ENCODE results near the gene GPANK1. TPM values are rescaled to one million over a fixed set of nuclear protein-coding genes. Genes with fewer than 3 reads are reported as not detected.

Gene GPANK1
- polyA plus RNA-seq, 2 donors = 10.2 to 10.4 TPM

DNA sequence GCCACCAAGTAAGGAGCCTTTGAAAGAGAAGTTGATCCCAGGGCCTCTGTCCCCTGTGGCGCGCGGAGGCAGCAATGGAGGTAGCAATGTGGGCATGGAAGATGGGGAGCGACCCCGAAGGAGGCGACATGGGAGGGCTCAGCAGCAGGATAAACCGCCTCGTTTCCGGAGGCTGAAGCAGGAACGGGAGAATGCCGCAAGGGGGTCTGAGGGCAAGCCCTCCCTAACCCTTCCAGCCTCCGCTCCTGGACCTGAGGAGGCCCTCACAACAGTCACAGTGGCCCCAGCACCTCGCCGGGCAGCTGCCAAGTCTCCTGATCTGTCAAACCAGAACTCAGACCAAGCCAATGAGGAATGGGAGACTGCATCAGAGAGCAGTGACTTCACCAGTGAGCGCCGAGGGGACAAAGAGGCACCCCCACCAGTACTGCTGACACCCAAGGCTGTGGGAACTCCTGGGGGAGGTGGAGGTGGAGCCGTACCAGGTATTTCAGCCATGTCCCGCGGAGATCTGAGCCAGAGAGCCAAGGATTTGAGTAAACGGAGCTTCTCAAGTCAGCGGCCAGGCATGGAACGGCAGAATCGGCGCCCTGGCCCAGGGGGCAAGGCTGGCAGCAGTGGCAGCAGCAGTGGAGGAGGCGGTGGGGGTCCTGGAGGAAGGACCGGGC is 32.4 kb downstream of the GPANK1 start:
- no peaks in the 10 kb centered on the region for H3K27me3 ChIP-seq (ENCODE audit: control insufficient read depth in 1 of 2, insufficient read depth in 2 of 2, low read length in 2 of 2)
- H3K4me1 ChIP-seq (ENCODE audit: control insufficient read depth in 2 of 2, insufficient read depth in 2 of 2, low read length in 1 of 2) = no peaks in the 10 kb centered on the region
- H3K9me3 ChIP-seq (ENCODE audit: control insufficient read depth in 2 of 2, insufficient read depth in 1 of 2, low read depth in 1 of 2, low read length in 1 of 2) = no peaks in the 10 kb centered on the region
- H3K27ac ChIP-seq (ENCODE audit: low read depth in 2 of 2, low read length in 1 of 2) = no peak overlapping the region
- H3K36me3 ChIP-seq (ENCODE audit: control insufficient read depth in 2 of 2, insufficient read depth in 2 of 2, low read length in 1 of 2) = peaks cover 43 to 67% of the 10 kb centered on the region in 2 donors
- H3K4me3 ChIP-seq (ENCODE audit: low read depth in 1 of 2, low read length in 2 of 2) = no peak overlapping the region
- WGBS, 2 donors = 89 to 91% methylated on average over 26 of the region's 26 CpGs

DNA sequence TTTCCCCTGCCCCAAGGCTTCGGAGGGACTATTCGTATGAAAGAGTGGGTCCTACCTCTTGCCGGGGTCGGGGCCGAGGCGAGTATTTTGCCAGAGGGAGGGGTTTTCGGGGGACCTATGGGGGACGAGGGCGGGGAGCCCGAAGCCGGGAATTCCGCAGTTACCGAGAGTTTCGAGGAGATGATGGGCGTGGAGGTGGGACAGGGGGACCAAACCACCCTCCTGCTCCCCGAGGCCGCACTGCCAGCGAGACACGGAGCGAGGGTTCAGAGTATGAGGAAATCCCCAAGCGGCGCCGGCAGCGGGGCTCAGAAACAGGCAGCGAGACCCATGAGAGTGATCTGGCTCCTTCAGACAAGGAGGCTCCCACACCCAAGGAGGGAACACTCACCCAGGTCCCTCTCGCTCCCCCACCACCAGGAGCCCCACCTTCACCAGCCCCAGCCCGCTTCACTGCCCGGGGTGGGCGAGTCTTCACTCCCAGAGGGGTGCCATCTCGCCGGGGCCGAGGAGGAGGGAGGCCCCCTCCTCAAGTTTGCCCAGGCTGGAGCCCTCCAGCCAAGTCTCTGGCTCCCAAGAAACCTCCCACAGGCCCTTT is 33.0 kb downstream of the GPANK1 start:
- Histone ChIP-seq H3K27ac (ENCODE audit: low read depth in 2 of 2, low read length in 1 of 2) (no peak overlapping the region), H3K4me3 (ENCODE audit: low read depth in 1 of 2, low read length in 2 of 2) (no peak overlapping the region), H3K27me3 (ENCODE audit: control insufficient read depth in 1 of 2, insufficient read depth in 2 of 2, low read length in 2 of 2) (no peaks in the 10 kb centered on the region), H3K36me3 (ENCODE audit: control insufficient read depth in 2 of 2, insufficient read depth in 2 of 2, low read length in 1 of 2) (peaks cover 42 to 67% of the 10 kb centered on the region in 2 donors), H3K9me3 (ENCODE audit: control insufficient read depth in 2 of 2, insufficient read depth in 1 of 2, low read depth in 1 of 2, low read length in 1 of 2) (no peaks in the 10 kb centered on the region), H3K4me1 (ENCODE audit: control insufficient read depth in 2 of 2, insufficient read depth in 2 of 2, low read length in 1 of 2) (no peaks in the 10 kb centered on the region)
- WGBS, 2 donors = 85 to 86% methylated on average over 32 of the region's 32 CpGs

DNA sequence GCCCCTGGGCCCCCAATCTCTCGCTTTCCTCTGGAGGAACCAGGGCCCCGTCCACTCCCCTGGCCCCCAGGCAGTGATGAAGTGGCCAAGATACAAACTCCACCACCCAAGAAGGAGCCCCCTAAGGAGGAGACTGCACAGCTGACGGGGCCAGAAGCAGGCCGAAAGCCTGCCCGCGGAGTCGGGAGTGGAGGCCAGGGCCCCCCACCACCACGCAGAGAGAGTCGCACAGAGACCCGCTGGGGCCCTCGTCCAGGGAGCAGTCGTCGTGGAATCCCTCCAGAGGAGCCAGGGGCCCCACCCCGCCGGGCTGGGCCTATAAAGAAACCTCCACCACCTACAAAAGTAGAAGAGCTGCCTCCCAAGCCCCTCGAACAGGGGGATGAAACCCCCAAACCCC is 33.6 kb downstream of the GPANK1 start:
- H3K4me3 ChIP-seq (ENCODE audit: low read depth in 1 of 2, low read length in 2 of 2) = no peak overlapping the region
- H3K4me1 ChIP-seq (ENCODE audit: control insufficient read depth in 2 of 2, insufficient read depth in 2 of 2, low read length in 1 of 2) = no peaks in the 10 kb centered on the region
- peaks cover 37 to 68% of the 10 kb centered on the region in 2 donors for H3K36me3 ChIP-seq (ENCODE audit: control insufficient read depth in 2 of 2, insufficient read depth in 2 of 2, low read length in 1 of 2)
- no peaks in the 10 kb centered on the region for H3K9me3 ChIP-seq (ENCODE audit: control insufficient read depth in 2 of 2, insufficient read depth in 1 of 2, low read depth in 1 of 2, low read length in 1 of 2)
- H3K27ac ChIP-seq (ENCODE audit: low read depth in 2 of 2, low read length in 1 of 2) = no peak overlapping the region
- 86 to 89% methylated on average over 12 to 16 of the region's 16 CpGs for WGBS, 2 donors
- H3K27me3 ChIP-seq (ENCODE audit: control insufficient read depth in 1 of 2, insufficient read depth in 2 of 2, low read length in 2 of 2) = no peaks in the 10 kb centered on the region

DNA sequence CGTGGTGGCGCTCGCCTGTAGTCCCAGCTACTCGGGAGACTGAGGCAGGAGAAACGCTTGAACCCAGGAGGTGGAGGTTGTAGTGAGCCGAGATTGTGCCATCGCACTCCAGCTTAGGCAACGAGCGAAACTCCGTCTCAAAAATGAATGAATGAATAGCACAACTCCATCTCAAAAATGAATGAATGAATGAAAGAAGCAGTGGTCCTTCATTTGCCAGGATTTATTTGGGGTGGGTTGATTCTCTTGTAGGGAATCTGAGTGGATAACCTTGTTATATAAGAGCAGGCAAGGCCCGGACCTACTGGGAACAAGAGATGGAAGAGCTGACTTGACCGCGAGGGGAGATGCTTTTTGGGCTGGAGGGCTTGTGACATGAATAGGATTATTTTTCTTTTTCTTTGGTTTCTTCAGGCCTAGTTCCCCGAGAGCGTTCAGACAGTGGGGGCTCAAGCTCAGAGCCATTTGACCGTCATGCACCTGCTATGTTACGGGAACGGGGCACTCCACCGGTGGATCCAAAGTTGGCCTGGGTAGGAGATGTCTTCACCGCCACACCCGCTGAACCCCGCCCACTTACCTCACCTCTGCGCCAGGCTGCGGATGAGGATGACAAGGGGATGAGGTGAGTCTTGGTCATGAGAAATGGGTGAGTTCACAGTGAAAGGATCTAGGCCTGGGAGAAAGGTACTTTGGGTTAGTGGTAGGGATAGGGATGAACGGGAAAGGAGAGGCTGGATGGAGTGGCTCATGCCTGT is 34.4 kb downstream of the GPANK1 start:
- Histone ChIP-seq H3K36me3 (ENCODE audit: control insufficient read depth in 2 of 2, insufficient read depth in 2 of 2, low read length in 1 of 2) (peaks cover 37 to 69% of the 10 kb centered on the region in 2 donors), H3K27me3 (ENCODE audit: control insufficient read depth in 1 of 2, insufficient read depth in 2 of 2, low read length in 2 of 2) (no peaks in the 10 kb centered on the region), H3K4me1 (ENCODE audit: control insufficient read depth in 2 of 2, insufficient read depth in 2 of 2, low read length in 1 of 2) (no peaks in the 10 kb centered on the region), H3K27ac (ENCODE audit: low read depth in 2 of 2, low read length in 1 of 2) (no peak overlapping the region), H3K4me3 (ENCODE audit: low read depth in 1 of 2, low read length in 2 of 2) (no peak overlapping the region), H3K9me3 (ENCODE audit: control insufficient read depth in 2 of 2, insufficient read depth in 1 of 2, low read depth in 1 of 2, low read length in 1 of 2) (no peaks in the 10 kb centered on the region)
- 89 to 90% methylated on average over 25 of the region's 25 CpGs for WGBS, 2 donors

DNA sequence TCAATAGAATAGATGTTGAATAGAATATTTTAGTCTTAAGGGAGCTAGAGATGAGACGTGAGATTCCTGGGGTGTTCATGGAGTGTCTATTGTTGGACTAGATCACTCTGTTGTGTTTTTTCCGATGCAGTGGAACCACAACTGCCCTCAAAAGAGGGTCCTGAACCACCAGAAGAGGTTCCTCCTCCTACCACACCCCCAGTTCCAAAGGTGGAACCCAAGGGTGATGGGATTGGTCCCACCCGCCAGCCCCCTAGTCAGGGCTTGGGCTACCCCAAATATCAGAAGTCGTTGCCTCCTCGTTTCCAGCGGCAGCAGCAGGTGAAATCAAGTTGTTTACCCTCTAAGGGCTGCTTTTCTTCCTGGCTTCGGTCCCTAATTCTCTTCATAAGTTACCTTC is 35.8 kb downstream of the GPANK1 start:
- Histone ChIP-seq H3K4me1 (ENCODE audit: control insufficient read depth in 2 of 2, insufficient read depth in 2 of 2, low read length in 1 of 2) (no peaks in the 10 kb centered on the region), H3K4me3 (ENCODE audit: low read depth in 1 of 2, low read length in 2 of 2) (no peak overlapping the region), H3K27ac (ENCODE audit: low read depth in 2 of 2, low read length in 1 of 2) (no peak overlapping the region), H3K36me3 (ENCODE audit: control insufficient read depth in 2 of 2, insufficient read depth in 2 of 2, low read length in 1 of 2) (peaks cover 43 to 66% of the 10 kb centered on the region in 2 donors), H3K9me3 (ENCODE audit: control insufficient read depth in 2 of 2, insufficient read depth in 1 of 2, low read depth in 1 of 2, low read length in 1 of 2) (no peaks in the 10 kb centered on the region), H3K27me3 (ENCODE audit: control insufficient read depth in 1 of 2, insufficient read depth in 2 of 2, low read length in 2 of 2) (no peaks in the 10 kb centered on the region)
- 89 to 91% methylated on average over 7 of the region's 7 CpGs for WGBS, 2 donors

- Histone ChIP-seq H3K27ac (ENCODE audit: low read depth in 2 of 2, low read length in 1 of 2) (no peak overlapping the region), H3K4me3 (ENCODE audit: low read depth in 1 of 2, low read length in 2 of 2) (no peak overlapping the region), H3K36me3 (ENCODE audit: control insufficient read depth in 2 of 2, insufficient read depth in 2 of 2, low read length in 1 of 2) (peaks cover 40 to 65% of the 10 kb centered on the region in 2 donors), H3K9me3 (ENCODE audit: control insufficient read depth in 2 of 2, insufficient read depth in 1 of 2, low read depth in 1 of 2, low read length in 1 of 2) (no peaks in the 10 kb centered on the region), H3K27me3 (ENCODE audit: control insufficient read depth in 1 of 2, insufficient read depth in 2 of 2, low read length in 2 of 2) (no peaks in the 10 kb centered on the region), H3K4me1 (ENCODE audit: control insufficient read depth in 2 of 2, insufficient read depth in 2 of 2, low read length in 1 of 2) (no peaks in the 10 kb centered on the region)
- WGBS, 2 donors = 96% methylated on average over 19 of the region's 19 CpGs
Observed at GRCh38 chr6:31627690-31628287, 37.0 kb downstream of the GPANK1 start.

- H3K4me3 ChIP-seq (ENCODE audit: low read depth in 1 of 2, low read length in 2 of 2) = no peak overlapping the region
- no peaks in the 10 kb centered on the region for H3K4me1 ChIP-seq (ENCODE audit: control insufficient read depth in 2 of 2, insufficient read depth in 2 of 2, low read length in 1 of 2)
- no peaks in the 10 kb centered on the region for H3K9me3 ChIP-seq (ENCODE audit: control insufficient read depth in 2 of 2, insufficient read depth in 1 of 2, low read depth in 1 of 2, low read length in 1 of 2)
- WGBS, 2 donors = 88 to 91% methylated on average over 10 of the region's 10 CpGs
- H3K27me3 ChIP-seq (ENCODE audit: control insufficient read depth in 1 of 2, insufficient read depth in 2 of 2, low read length in 2 of 2) = no peaks in the 10 kb centered on the region
- H3K27ac ChIP-seq (ENCODE audit: low read depth in 2 of 2, low read length in 1 of 2) = no peak overlapping the region
- H3K36me3 ChIP-seq (ENCODE audit: control insufficient read depth in 2 of 2, insufficient read depth in 2 of 2, low read length in 1 of 2) = peaks cover 40 to 57% of the 10 kb centered on the region in 2 donors
Observed at GRCh38 chr6:31626952-31627351, 37.8 kb downstream of the GPANK1 start.

DNA sequence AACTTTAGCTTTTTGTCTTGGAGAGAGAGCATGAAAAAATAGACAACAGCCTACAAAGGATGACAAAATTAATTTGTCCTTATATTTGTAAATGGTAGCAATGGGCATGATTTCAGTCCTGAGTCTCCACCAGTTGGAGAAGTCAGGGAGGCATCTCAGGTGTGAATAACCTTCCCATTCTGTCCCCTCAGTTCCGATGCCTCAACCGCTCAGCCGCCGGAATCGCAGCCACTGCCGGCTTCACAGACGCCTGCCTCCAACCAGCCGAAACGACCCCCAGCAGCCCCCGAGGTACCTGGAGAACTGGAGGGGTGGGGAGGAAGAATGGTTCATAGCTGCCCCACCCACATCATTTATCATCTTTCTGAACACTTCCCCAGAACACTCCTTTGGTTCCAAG is 40.7 kb downstream of the GPANK1 start:
- no peaks in the 10 kb centered on the region for H3K9me3 ChIP-seq (ENCODE audit: control insufficient read depth in 2 of 2, insufficient read depth in 1 of 2, low read depth in 1 of 2, low read length in 1 of 2)
- no peaks in the 10 kb centered on the region for H3K4me1 ChIP-seq (ENCODE audit: control insufficient read depth in 2 of 2, insufficient read depth in 2 of 2, low read length in 1 of 2)
- H3K36me3 ChIP-seq (ENCODE audit: control insufficient read depth in 2 of 2, insufficient read depth in 2 of 2, low read length in 1 of 2) = peaks cover 29 to 38% of the 10 kb centered on the region in 2 donors
- no peaks in the 10 kb centered on the region for H3K27me3 ChIP-seq (ENCODE audit: control insufficient read depth in 1 of 2, insufficient read depth in 2 of 2, low read length in 2 of 2)
- H3K27ac ChIP-seq (ENCODE audit: low read depth in 2 of 2, low read length in 1 of 2) = no peak overlapping the region
- 82 to 86% methylated on average over 10 of the region's 10 CpGs for WGBS, 2 donors
- no peak overlapping the region for H3K4me3 ChIP-seq (ENCODE audit: low read depth in 1 of 2, low read length in 2 of 2)

DNA sequence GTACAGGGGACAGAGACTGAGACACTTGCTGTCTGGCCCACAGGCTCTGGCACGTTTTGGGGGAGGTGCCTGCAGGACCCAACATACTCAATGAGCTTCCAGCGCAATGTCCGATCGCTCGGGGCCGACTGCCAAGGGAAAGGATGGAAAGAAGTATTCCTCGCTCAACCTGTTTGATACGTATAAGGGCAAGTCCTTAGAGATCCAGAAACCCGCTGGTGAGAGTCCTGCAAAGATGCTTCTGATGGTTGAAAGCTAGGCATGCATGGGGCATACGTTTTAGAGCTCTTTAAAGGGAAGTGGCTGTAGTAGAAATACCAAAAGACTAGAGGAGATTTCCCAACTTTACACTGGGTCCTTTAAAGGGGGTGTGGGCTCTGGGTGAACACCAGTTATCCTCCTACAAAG is 42.1 kb downstream of the GPANK1 start:
- peak overlapping the region; percentile 71 to 99 for H3K27ac ChIP-seq (ENCODE audit: low read depth in 2 of 2, low read length in 1 of 2)
- H3K27me3 ChIP-seq (ENCODE audit: control insufficient read depth in 1 of 2, insufficient read depth in 2 of 2, low read length in 2 of 2) = no peaks in the 10 kb centered on the region
- peaks cover 24 to 32% of the 10 kb centered on the region in 2 donors for H3K36me3 ChIP-seq (ENCODE audit: control insufficient read depth in 2 of 2, insufficient read depth in 2 of 2, low read length in 1 of 2)
- no peaks in the 10 kb centered on the region for H3K4me1 ChIP-seq (ENCODE audit: control insufficient read depth in 2 of 2, insufficient read depth in 2 of 2, low read length in 1 of 2)
- peak overlapping the region in 1 of 2 donors; percentile 71 for H3K4me3 ChIP-seq (ENCODE audit: low read depth in 1 of 2, low read length in 2 of 2)
- no peaks in the 10 kb centered on the region for H3K9me3 ChIP-seq (ENCODE audit: control insufficient read depth in 2 of 2, insufficient read depth in 1 of 2, low read depth in 1 of 2, low read length in 1 of 2)
- WGBS, 2 donors = 32 to 41% methylated on average over 10 of the region's 10 CpGs

All from esophagus (tissue), 2 donors.